Measurements from ENCODE around the gene PM20D2.
"Not testable (repeated sequence)": the region's sequence is repeated elsewhere in the genome, so short reads cannot be mapped to it uniquely, and the experiment has no call there.

PM20D2 gene, protein sequence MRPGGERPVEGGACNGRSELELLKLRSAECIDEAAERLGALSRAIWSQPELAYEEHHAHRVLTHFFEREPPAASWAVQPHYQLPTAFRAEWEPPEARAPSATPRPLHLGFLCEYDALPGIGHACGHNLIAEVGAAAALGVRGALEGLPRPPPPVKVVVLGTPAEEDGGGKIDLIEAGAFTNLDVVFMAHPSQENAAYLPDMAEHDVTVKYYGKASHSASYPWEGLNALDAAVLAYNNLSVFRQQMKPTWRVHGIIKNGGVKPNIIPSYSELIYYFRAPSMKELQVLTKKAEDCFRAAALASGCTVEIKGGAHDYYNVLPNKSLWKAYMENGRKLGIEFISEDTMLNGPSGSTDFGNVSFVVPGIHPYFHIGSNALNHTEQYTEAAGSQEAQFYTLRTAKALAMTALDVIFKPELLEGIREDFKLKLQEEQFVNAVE

DNA sequence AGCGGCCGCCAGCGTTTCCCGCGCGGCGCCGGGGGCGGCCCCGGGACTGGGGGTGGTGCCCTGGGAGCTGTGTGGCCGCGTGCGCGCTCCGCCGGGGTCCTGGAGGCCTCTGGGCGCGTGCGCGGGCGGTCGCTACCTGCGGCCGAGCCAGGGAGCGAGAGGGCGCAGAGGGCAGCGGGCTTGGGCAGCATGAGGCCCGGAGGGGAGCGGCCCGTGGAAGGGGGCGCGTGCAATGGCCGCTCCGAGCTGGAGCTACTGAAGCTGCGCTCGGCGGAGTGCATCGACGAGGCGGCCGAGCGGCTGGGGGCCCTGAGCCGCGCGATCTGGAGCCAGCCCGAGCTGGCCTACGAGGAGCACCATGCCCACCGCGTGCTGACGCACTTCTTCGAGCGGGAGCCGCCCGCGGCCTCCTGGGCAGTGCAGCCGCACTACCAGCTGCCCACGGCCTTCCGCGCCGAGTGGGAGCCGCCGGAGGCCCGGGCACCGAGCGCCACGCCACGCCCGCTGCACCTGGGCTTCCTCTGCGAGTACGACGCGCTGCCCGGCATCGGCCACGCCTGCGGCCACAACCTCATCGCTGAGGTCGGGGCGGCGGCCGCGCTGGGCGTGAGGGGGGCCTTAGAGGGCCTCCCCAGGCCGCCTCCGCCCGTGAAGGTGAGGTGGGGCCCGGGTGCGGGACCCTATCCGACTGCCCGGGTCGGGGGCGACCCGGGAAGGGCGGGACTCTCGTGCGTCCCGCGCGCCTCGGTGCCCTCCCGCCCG lies at the start of gene PM20D2:
Gene PM20D2 (plus strand): TSS at position 100 of the 762 bp plus-strand sequence. CDS start 90 bp downstream, at position 190.
- in situ Hi-C loops (cut with HindIII; ENCODE audit: low pct_ligation_motif_present, low pct_unique_long_range_greater_than_20kb, low sequenced_read_pairs): no loop called here
- peak; percentile 64 for DNase-seq

DNA sequence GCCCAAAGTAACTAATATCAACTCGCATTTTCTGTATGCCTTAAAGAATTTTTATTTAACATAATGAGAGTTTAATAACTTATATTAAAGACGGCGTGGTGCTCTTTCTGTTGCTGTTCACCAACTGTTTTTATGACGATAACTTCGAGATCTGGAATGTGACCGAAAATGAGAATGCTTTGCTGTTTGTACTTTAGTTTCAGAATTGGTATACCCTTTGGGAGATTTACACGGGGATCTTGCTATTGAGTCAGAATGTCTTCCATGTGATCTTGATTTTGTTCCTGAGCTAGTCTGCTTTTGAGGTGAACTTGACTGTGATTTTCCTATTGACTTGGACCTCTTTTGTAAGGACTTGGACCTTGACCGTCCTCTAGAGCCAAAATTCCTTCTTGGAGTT lies 47.4 kb upstream of the PM20D2 start:
- in situ Hi-C loops (cut with HindIII; ENCODE audit: low pct_ligation_motif_present, low pct_unique_long_range_greater_than_20kb, low sequenced_read_pairs): no loop called here
- no peak for DNase-seq

DNA sequence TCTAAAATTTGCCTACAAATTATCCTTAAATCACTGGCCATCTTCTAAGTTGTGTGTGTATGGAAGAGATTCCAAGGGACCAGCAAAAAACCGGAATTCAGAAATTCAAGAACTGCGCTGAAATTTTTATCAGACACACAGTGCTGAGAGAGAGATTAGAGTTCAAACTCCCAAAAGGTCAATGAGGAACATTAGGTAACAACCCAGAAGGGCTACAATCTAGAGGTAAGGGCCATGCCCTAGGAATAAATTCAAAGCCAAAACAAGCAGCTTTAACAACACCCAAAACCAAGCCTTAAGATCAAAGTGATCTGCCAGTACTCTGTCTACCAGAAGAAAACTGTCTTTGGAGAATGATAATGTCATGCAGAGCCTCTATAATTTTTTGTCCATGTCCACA lies 45.7 kb upstream of the PM20D2 start:
- in situ Hi-C loops (cut with HindIII; ENCODE audit: low pct_ligation_motif_present, low pct_unique_long_range_greater_than_20kb, low sequenced_read_pairs): no loop called here
- no peak for DNase-seq

DNA sequence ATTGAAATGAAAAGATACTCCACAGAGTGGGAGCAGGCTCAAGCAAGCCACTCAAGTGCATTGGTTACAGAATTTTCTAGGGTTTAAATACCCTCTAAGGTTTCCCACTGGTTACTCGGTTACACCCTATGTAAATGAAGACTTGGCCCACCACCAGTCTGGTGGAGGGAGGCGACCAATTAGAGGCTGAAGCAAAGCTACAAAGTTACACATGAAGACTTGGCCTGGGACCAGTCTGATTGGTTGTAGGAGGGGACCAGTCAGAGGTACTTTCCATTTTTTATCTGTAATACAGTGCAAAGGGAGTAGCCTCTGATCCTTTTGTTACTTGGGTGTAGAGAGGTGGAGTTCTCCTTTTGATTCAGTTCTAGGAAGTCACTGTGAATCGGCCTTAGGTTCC lies 35.6 kb upstream of the PM20D2 start:
- DNase-seq: no peak
- in situ Hi-C loops (cut with HindIII; ENCODE audit: low pct_ligation_motif_present, low pct_unique_long_range_greater_than_20kb, low sequenced_read_pairs): no loop called here

DNA sequence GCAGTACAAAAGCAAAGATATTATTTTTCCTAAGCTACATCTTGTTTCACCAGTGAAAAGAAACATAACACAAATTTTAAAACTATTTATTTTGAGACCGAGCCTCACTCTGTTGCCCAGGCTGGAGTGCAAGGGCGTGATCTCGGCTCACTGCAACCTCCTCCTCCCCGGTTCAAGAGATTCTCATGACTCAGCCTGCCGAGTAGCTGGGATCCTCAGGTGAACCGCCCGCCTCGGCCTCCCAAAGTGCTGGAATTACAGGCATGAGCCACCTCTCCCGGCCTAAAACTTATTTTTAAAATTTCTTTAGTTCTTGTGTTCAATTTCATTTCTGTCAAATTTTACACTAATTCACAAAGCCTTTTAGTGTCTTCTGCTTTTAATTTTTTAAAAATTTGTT lies 33.9 kb upstream of the PM20D2 start:
- DNase-seq: no peak
- in situ Hi-C loops (cut with HindIII; ENCODE audit: low pct_ligation_motif_present, low pct_unique_long_range_greater_than_20kb, low sequenced_read_pairs): no loop called here

DNA sequence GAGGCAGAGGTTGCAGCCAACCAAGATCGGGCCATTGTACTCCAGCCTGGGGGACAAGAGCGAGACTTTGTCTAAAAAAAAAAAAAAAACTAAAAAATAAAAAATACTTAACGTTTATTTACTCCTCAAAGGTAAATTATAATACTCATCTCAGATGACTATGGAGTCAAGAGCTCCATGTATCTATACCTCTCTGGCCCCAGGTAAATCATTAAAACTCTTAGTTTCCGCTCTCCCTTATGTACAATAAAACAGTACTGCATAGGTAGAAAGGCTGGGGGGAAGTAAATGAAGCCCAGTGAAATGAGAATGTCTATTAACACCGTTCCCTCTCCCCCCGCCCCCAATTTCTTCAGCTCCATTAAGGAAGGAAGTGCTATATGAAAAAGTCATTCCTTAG lies 29.2 kb upstream of the PM20D2 start:
- in situ Hi-C loops (cut with HindIII; ENCODE audit: low pct_ligation_motif_present, low pct_unique_long_range_greater_than_20kb, low sequenced_read_pairs): no loop called here
- no peak for DNase-seq

DNA sequence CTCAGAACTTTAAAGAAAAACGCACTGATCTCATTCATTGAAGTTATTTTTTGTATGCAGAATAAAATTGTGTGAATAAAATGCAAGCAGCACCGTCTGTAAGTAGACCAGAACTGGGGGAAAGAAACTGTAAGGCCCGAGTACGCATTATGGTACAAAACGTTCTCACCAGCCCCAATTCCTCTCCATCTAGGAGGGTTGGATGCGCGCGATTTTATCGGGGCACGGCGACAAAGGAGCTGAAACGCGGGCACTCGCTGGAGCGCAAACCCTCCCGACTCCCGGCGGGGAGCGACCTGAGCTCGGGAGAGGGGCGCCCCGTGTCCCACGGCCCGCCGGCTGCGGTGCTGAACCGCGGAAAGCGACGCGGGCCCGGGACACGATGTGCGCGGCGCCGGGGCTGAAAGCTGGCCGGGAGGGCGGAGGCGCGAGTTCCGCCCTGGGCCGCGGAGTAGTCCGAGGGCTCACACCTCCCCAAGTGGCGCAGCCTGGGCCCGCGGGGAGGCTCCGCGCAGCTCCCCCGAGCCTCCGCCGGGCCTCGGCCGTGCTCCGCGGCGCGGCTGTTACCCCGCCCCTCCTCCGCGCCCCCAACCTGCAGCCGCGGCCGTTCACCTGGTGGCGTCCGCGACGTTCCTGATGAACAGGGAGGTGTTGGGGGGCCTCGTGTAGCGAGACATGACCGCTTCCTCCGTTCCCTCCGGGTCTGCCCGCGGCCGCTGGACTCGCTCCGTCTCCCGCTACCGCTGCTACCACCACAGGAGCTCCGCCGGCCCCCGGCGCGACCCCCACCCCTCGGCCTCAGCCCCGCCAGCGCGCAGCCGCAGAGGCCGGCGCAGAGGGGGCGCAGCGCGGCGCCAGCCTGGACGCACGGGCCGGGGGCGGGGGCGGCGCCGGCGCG lies 28.4 kb upstream of the PM20D2 start, which contains the start of gene SRSF12:
Gene SRSF12 (minus strand): TSS at position 861 of the 898 bp plus-strand sequence. CDS start 184 bp downstream, at position 677.
- DNase-seq: peak; percentile 33
- in situ Hi-C loops (cut with HindIII; ENCODE audit: low pct_ligation_motif_present, low pct_unique_long_range_greater_than_20kb, low sequenced_read_pairs): no loop called here

DNA sequence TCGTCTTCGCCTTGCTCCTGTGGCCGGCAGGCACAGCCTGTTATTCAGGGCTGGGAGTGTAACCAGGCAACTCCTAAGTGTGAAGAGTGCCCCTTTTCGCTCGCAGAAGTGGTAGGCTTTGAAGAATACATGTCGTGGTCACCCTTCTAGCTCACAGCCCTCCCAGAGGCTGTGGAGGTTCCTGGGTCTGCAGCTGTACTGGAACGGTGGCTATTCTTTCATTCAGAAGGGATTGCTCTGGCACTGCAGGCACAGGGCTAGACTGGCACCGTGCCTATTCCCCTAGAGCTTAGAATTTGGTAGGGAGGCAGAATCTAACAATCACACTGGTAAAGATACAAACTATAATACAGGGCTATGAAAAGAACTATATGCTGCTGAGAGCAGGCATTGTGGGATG lies 26.9 kb upstream of the PM20D2 start:
- DNase-seq: no peak
- in situ Hi-C loops (cut with HindIII; ENCODE audit: low pct_ligation_motif_present, low pct_unique_long_range_greater_than_20kb, low sequenced_read_pairs): no loop called here

DNA sequence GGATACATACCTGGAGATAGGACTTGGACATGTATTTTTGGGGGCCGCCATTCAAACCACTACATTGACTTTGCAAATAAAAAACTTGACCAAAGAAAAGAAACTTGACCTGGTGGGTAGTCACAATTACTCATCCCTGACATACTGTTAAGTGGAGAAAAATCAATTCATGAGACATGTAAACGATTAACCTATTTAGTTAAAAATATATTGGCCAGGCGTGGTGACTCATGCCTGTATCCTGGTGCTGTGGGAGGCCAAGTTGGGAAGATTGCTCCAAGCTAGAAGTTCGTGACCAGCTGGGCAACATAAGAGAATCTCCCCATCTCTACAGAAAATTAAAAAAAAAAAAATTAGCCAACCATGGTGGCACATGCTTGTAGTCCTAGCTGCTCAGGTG lies 25.5 kb upstream of the PM20D2 start:
- DNase-seq: peak; percentile 90
- in situ Hi-C loops (cut with HindIII; ENCODE audit: low pct_ligation_motif_present, low pct_unique_long_range_greater_than_20kb, low sequenced_read_pairs): no loop called here

DNA sequence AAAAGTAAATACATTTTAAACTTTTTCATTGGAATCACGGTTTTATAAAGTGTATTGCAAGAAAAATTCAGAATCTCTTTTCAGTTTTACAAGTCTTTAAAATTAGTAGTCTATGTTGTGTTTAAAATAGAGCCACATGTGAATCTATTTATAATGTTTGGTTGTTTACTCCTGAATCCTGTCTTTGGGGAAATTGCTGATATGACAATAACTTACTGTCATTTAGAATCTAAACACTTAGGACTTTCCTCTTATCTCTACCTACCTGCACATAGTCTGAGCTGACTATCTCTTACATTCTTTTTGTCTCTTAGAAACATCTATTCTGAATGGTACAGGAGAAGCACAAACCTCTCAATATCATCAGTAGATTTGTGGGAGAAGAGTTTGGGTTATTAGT lies 23.9 kb upstream of the PM20D2 start:
- DNase-seq: no peak
- in situ Hi-C loops (cut with HindIII; ENCODE audit: low pct_ligation_motif_present, low pct_unique_long_range_greater_than_20kb, low sequenced_read_pairs): no loop called here

DNA sequence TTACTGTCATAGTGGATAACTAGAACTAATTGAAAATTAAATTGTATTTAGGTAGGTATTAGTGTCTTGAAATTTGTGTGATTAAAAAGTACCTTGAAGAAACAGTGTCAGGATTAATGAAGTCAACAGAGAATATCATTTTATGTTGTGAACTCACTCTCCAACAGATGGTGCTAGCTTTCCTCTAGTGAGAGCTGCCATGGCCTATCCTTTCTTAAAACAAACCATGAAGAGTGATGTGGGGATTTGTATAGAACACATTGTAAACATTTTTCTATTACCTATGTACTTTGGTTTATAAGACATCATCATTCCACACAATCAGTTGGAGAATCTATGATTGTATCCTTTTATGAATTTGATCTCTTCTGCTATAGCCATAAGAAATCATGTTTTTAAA lies 23.2 kb upstream of the PM20D2 start:
- peak; percentile 53 for DNase-seq
- in situ Hi-C loops (cut with HindIII; ENCODE audit: low pct_ligation_motif_present, low pct_unique_long_range_greater_than_20kb, low sequenced_read_pairs): no loop called here

DNA sequence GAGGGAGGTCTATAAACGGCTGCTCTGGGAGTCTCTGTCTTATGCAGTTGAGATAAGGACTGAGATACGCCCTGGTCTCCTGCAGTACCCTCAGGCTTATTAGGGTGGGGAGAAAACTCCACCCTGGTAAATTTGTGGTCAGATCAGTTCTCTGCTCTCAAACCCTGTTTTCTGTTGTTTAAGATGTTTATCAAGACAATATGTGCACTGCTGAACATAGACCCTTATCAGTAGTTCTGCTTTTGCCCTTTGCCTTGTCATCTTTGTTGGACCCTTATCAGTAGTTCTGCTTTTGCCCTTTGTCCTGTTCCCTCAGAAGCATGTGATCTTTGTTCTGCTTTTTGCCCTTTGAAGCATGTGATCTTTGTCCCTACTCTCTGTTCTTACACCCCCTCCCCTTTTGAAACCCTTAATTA lies 17.6 kb upstream of the PM20D2 start:
- in situ Hi-C loops (cut with HindIII; ENCODE audit: low pct_ligation_motif_present, low pct_unique_long_range_greater_than_20kb, low sequenced_read_pairs); DNase-seq: not testable (repeated sequence)

DNA sequence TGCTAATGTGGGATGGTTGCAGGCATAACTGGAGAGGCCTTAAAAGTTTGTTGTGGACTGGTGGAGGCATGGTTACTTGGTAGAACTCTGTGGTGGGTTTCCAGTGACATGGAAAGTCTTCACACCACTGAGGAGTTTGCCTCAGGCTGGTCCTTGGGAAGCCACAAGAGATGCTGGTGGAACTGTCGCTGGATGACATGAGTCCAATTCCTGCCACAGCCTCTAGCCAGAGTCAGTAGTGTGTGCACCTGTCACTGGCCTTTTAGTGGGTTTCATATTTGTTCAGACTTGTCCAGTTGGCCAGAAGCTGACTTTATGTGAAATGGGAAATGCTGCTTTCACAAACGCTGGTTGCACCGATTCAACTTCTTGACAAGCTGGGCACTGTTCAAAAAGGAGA lies 14.3 kb upstream of the PM20D2 start:
- in situ Hi-C loops (cut with HindIII; ENCODE audit: low pct_ligation_motif_present, low pct_unique_long_range_greater_than_20kb, low sequenced_read_pairs): no loop called here
- DNase-seq: no peak

DNA sequence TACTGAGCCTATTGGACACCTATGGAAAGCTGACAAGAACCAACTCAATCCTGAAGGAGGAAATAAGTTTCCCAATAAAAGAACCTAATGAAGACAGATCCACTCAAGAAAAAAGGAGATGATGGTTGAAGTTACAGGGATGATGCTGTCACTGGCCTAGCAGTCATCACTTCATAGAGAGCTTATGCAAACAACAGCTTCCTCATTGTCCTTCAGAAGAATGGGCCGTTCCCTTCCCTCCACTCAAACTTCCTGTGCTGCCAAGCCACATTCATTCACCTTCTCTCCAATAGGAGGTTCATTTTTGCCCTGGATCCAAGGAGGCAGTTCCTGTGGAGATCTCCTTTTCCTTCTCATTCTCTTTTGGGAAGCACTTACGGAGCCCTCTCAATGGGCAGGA lies 13.8 kb upstream of the PM20D2 start:
- no peak for DNase-seq
- in situ Hi-C loops (cut with HindIII; ENCODE audit: low pct_ligation_motif_present, low pct_unique_long_range_greater_than_20kb, low sequenced_read_pairs): no loop called here

DNA sequence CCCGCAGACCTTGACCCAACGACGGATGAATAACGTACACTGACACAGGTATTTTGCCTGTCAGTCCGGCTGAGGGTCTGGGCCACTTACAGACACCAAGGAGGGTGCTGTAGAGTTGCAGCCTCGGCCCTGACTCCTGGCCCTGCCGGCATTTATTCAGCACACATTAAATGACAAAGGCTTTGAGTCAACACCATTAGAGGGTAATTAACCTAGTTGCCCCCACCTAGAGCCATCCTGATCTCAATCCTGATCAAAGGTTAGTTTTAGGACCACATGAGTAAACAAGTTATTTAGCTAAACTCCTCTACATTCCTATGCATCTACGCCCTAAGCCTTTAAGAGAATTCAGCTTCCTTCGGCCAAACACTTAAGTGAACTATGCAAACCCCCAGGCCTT lies 11.9 kb upstream of the PM20D2 start:
- no peak for DNase-seq
- in situ Hi-C loops (cut with HindIII; ENCODE audit: low pct_ligation_motif_present, low pct_unique_long_range_greater_than_20kb, low sequenced_read_pairs): no loop called here

DNA sequence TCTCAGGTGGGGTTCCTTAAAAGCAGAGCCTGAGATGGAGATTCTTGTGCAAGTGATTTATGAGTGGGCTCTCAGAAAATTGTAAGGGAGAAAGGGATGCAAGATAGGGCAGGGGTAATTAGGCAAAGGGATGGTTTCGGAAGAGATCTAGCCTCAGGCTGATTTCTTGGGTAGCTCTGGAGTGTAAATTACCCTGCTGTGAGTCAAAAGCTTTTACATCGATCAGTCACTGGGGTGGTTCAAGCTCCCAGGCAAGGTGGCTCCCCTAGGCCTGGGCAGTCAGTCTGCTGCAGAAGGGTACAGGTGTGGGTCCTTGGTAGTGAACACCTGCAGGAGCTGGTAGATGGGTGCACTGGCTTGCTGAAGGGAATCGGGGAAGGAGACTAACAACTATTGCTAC lies 11.1 kb upstream of the PM20D2 start:
- in situ Hi-C loops (cut with HindIII; ENCODE audit: low pct_ligation_motif_present, low pct_unique_long_range_greater_than_20kb, low sequenced_read_pairs): no loop called here
- no peak for DNase-seq

DNA sequence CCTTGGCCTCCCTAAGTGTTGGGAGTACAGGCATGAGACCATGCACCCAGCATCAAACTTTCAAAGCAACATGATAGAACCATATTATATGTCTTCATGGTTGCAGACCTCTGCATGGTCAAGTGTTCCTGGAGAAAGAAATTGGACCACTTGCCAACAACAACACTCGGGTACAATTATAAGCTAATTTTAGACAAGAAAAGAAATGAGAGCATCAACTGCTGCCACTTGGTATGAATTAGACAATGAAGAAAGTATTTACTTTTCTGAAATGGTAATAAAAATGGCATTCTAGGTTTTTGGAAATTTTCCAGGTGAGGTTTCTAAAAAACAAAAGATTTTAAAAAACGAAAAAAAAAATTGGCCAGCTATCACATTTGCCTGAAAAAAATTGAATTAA lies 7.7 kb upstream of the PM20D2 start:
- in situ Hi-C loops (cut with HindIII; ENCODE audit: low pct_ligation_motif_present, low pct_unique_long_range_greater_than_20kb, low sequenced_read_pairs): no loop called here
- DNase-seq: no peak

DNA sequence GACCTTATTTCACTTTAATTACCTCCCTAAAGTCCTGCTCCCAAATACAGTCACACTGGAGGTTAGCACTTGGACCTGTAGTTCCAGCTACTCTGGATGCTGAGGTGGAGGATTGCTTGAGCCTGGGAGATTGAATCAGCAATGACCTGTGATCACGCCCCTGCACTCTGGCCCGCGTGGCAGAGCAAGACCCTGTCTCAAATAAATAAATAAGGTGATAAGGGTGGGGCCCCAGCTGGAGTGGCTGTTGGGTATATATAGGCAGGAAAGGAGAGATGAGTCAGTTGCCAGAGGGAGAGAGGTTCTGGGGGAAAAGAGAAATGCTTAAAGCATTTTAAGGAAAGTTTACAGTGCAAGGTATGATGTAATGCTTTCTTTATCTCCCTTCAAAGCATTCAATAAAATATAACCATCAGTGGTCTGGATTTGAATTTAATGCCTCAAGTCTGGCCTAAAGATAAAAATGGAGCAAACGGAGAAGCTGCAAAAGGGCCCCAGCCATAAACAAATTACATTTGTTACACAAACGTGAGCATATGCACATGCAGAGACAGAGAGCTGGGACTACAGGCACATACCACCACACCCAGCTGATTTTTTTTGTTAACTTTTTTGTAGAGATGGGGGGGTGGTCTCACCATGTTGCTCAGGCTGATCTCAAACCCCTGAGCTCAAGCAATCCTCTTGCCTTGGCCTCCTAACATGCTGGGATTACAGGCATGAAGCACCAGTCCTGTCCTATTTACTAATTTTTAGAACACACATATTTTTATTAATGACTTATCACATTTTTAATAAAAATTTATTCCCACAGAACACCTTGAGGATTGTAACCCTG lies 6.1 kb upstream of the PM20D2 start:
- in situ Hi-C loops (cut with HindIII; ENCODE audit: low pct_ligation_motif_present, low pct_unique_long_range_greater_than_20kb, low sequenced_read_pairs): no loop called here
- DNase-seq: no peak

All from ACHN (cell line).